ENCODE data around the gene PLPPR1. TPM values are rescaled to one million over a fixed set of nuclear protein-coding genes. Genes with fewer than 3 reads are reported as not detected.

PLPPR1 gene
- total and polyA plus RNA-seq, 2 of the 4 experiments (the other 2 are of a cell fraction): not detected

- no peaks in the 10 kb centered on the region for H3K4me1 ChIP-seq (ENCODE audit: control insufficient read depth, insufficient read depth, low read length)
- no peak overlapping the region for H3K4me3 ChIP-seq (ENCODE audit: insufficient read depth, low read depth, low read length)
- POLR2A ChIA-PET (ENCODE audit: unreplicated experiment): no interaction called here
- no peak overlapping the region for H4K5ac ChIP-seq (ENCODE audit: low read depth, low read length)
- no peak overlapping the region for H2AK9ac ChIP-seq (replicated peaks; ENCODE audit: low read depth, low read length, poor library complexity)
- H4K91ac ChIP-seq (ENCODE audit: insufficient read depth, low read depth, low read length): no peak overlapping the region
- no CpG with 5 or more reads among the region's 38 CpGs for WGBS, 2 experiments (ENCODE audit: extremely low coverage in 2 of 2, insufficient read length in 1 of 2)
- no peak for ATAC-seq (ENCODE audit: low read depth)
- no peak overlapping the region; the same call in 1 of the 2 replicates for H3K4me2 ChIP-seq (ENCODE audit: low read depth, low read length)
- no peak overlapping the region for H3K56ac ChIP-seq (ENCODE audit: extremely low read depth, insufficient read depth, low read length)
- H3K9me1 ChIP-seq (ENCODE audit: insufficient read depth, low read length): no peaks in the 10 kb centered on the region
- CTCF ChIA-PET: no interaction called here
- H3K27me3 ChIP-seq (ENCODE audit: control insufficient read depth, insufficient read depth, low read length): peaks cover 11% of the 10 kb centered on the region; the same call in 1 of the 2 replicates
- H2BK15ac ChIP-seq (ENCODE audit: low read depth, low read length): no peak overlapping the region
- no peak overlapping the region for H3K4ac ChIP-seq (ENCODE audit: low read depth, low read length)
- H3K79me1 ChIP-seq (ENCODE audit: low read depth in 1 of 2, low read length in 2 of 2): no peaks in the 10 kb centered on the region
- intact Hi-C loops (cut with micrococcal nuclease) (no loop called here), dilution Hi-C loops (cut with HindIII; ENCODE audit: low sequenced_read_pairs, unreplicated experiment) (no loop called here), in situ Hi-C loops (cut with MboI; ENCODE audit: low sequenced_read_pairs) (no loop called here)
- H3K18ac ChIP-seq (ENCODE audit: low read depth, low read length): no peak overlapping the region
- H4K20me1 ChIP-seq (ENCODE audit: insufficient read depth, low read length): no peaks in the 10 kb centered on the region
- DNase-seq: no peak
- peak overlapping the region; percentile 80 for H2AFZ ChIP-seq (replicated peaks; ENCODE audit: low read length, poor library complexity)
- H3K9ac ChIP-seq (ENCODE audit: low read depth, low read length): no peak overlapping the region
- no peaks in the 10 kb centered on the region for H3K9me3 ChIP-seq (ENCODE audit: control insufficient read depth, insufficient read depth, low read length)
- no peaks in the 10 kb centered on the region for H3K36me3 ChIP-seq (ENCODE audit: control insufficient read depth, insufficient read depth, low read length)
- no peak overlapping the region for H3K27ac ChIP-seq (ENCODE audit: insufficient read depth, low read length)
- H2BK120ac ChIP-seq (ENCODE audit: low read depth, low read length): no peak overlapping the region
- H3K23ac ChIP-seq (ENCODE audit: low read depth, low read length): no peak overlapping the region
- H2BK20ac ChIP-seq (ENCODE audit: low read depth, low read length): no peak overlapping the region
- no peak overlapping the region for H2AK5ac ChIP-seq (ENCODE audit: low read depth, low read length)
- BruUV-seq (replicated peaks): no TSS peak
- H2BK5ac ChIP-seq (ENCODE audit: low read depth, low read length, poor library complexity, severe bottlenecking): no peak overlapping the region
- H4K8ac ChIP-seq (ENCODE audit: low read depth in 2 of 2, low read length in 2 of 2): no peak overlapping the region
- TF ChIP-seq, protein P1, sequence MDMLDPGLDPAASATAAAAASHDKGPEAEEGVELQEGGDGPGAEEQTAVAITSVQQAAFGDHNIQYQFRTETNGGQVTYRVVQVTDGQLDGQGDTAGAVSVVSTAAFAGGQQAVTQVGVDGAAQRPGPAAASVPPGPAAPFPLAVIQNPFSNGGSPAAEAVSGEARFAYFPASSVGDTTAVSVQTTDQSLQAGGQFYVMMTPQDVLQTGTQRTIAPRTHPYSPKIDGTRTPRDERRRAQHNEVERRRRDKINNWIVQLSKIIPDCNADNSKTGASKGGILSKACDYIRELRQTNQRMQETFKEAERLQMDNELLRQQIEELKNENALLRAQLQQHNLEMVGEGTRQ (IDR thresholded peaks at IDR 0.05; ENCODE audit: low read depth, low read length): no peak
- TF ChIP-seq CEBPB (IDR thresholded peaks at IDR 0.05; ENCODE audit: low read depth, low read length) (no peak), RAD21 (IDR thresholded peaks at IDR 0.05; ENCODE audit: low read length) (no peak)
- TF ChIP-seq, protein P2, sequence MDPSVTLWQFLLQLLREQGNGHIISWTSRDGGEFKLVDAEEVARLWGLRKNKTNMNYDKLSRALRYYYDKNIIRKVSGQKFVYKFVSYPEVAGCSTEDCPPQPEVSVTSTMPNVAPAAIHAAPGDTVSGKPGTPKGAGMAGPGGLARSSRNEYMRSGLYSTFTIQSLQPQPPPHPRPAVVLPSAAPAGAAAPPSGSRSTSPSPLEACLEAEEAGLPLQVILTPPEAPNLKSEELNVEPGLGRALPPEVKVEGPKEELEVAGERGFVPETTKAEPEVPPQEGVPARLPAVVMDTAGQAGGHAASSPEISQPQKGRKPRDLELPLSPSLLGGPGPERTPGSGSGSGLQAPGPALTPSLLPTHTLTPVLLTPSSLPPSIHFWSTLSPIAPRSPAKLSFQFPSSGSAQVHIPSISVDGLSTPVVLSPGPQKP (IDR thresholded peaks at IDR 0.05; ENCODE audit: borderline replicate concordance, low read depth, low read length): no peak
- H3K14ac ChIP-seq (replicated peaks; ENCODE audit: low read depth, low read length): no peak overlapping the region
Measured at GRCh38 chr9:101029315-101030085, 973 bp downstream of the PLPPR1 start.
